ENCODE results near the gene RBP5.

- TF ChIP-seq, protein P1, sequence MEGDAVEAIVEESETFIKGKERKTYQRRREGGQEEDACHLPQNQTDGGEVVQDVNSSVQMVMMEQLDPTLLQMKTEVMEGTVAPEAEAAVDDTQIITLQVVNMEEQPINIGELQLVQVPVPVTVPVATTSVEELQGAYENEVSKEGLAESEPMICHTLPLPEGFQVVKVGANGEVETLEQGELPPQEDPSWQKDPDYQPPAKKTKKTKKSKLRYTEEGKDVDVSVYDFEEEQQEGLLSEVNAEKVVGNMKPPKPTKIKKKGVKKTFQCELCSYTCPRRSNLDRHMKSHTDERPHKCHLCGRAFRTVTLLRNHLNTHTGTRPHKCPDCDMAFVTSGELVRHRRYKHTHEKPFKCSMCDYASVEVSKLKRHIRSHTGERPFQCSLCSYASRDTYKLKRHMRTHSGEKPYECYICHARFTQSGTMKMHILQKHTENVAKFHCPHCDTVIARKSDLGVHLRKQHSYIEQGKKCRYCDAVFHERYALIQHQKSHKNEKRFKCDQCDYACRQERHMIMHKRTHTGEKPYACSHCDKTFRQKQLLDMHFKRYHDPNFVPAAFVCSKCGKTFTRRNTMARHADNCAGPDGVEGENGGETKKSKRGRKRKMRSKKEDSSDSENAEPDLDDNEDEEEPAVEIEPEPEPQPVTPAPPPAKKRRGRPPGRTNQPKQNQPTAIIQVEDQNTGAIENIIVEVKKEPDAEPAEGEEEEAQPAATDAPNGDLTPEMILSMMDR (IDR thresholded peaks at IDR 0.05 in 4 of 5, conservative IDR thresholded peaks at IDR 0.05 in 1 of 5), result no peak
- TF ChIP-seq POLR2A (IDR thresholded peaks at IDR 0.05), result no peak
Measured at GRCh38 chr12:7090222-7090998, 38.3 kb downstream of the RBP5 start.
